SK-N-SH (cell line): ENCODE results near the gene MAF. TPM values are rescaled to one million over a fixed set of nuclear protein-coding genes. Genes with fewer than 3 reads are reported as not detected.

Source experiments
- CTCF ChIA-PET: fragments of 300-600, 350-600 bp; formaldehyde crosslinking; extraction: SDS; loops from one replicate; lab custom pipeline; 2021; lab: Yijun Ruan, JAX
- POLR2A ChIA-PET: fragments of 350-600 bp; sonication (Branson Sonifier 250); formaldehyde crosslinking; extraction: SDS; loops from one replicate; lab custom pipeline; 2020; ENCODE audit warnings: antibody characterized with exemption, inconsistent platforms; lab: Yijun Ruan, JAX
- DNase-seq: peaks from one replicate; pipeline ENCODE4 v3.0.0; 2012
- H2AFZ ChIP-seq: fragments of 200-600 bp; sonication (generic); 2 replicates; pipeline ENCODE4 v1.8.1; 2016; ENCODE audit warnings: antibody characterized with exemption, mild to moderate bottlenecking, low read depth
- H3F3A ChIP-seq: fragments of 200-600 bp; sonication (generic); replicated peaks from 2 replicates; pipeline ENCODE3; 2016; ENCODE audit warnings: antibody characterized with exemption, mild to moderate bottlenecking; ENCODE audit not compliant: insufficient read depth
- H3K27ac ChIP-seq, 2 experiments: fragments of 200-500 bp in 1 of 2; fragments of 200-600 bp in 1 of 2; sonication (Bioruptor generic) in 1 of 2; sonication (generic), shearing (Covaris generic) in 1 of 2; 2 replicates each; pipeline versions ENCODE4 v1.5.1 to v1.6.1; 2014 to 2016; ENCODE audit warnings: low read depth in 2 of 2, inconsistent platforms in 1 of 2, low read length in 1 of 2, mild to moderate bottlenecking in 1 of 2, mixed read lengths in 1 of 2
- H3K27me3 ChIP-seq: fragments of 200-600 bp; sonication (generic), shearing (Covaris generic); 2 replicates; pipeline ENCODE4 v1.6.1; 2016; ENCODE audit warnings: mixed run types; ENCODE audit not compliant: insufficient read depth
- H3K36me3 ChIP-seq, 2 experiments: fragments of 200-500 bp in 1 of 2; fragments of 200-600 bp in 1 of 2; sonication (Bioruptor generic) in 1 of 2; sonication (generic) in 1 of 2; replicated peaks in 1 of 2; 2 replicates each; pipeline versions ENCODE3 to v1.5.1; 2014 to 2016; ENCODE audit warnings: low read length in 1 of 2, mild to moderate bottlenecking in 1 of 2; ENCODE audit not compliant: insufficient read depth in 2 of 2, control insufficient read depth in 1 of 2
- H3K4me1 ChIP-seq, 2 experiments: fragments of 200-500 bp in 1 of 2; fragments of 200-600 bp in 1 of 2; sonication (Bioruptor generic) in 1 of 2; sonication (generic), shearing (Covaris generic) in 1 of 2; 2 replicates each; pipeline versions ENCODE4 v1.5.1 to v1.6.1; 2014 to 2016; ENCODE audit warnings: low read depth in 1 of 2, low read length in 1 of 2, mixed run types in 1 of 2; ENCODE audit not compliant: insufficient read depth in 2 of 2, control insufficient read depth in 1 of 2
- H3K4me2 ChIP-seq: fragments of 200-600 bp; sonication (generic), shearing (Covaris generic); 2 replicates; pipeline ENCODE4 v1.6.1; 2017; ENCODE audit warnings: mixed run types
- H3K4me3 ChIP-seq, 2 experiments: fragments of 200-500 bp in 1 of 2; fragments of 200-600 bp in 1 of 2; sonication (Bioruptor generic) in 1 of 2; sonication (generic), shearing (Covaris generic) in 1 of 2; 2 replicates each; pipeline versions ENCODE4 v1.5.1 to v1.8.1; 2014 to 2016; ENCODE audit warnings: low read depth in 2 of 2, inconsistent platforms in 1 of 2, low read length in 1 of 2, mild to moderate bottlenecking in 1 of 2, mixed read lengths in 1 of 2, moderate library complexity in 1 of 2
- H3K79me2 ChIP-seq: fragments of 200-600 bp; sonication (generic); 2 replicates; pipeline ENCODE4 v1.8.1; 2017; ENCODE audit warnings: mild to moderate bottlenecking; ENCODE audit not compliant: insufficient read depth
- H3K9ac ChIP-seq: fragments of 200-600 bp; sonication (generic); 2 replicates; pipeline ENCODE4 v1.6.1; 2017; ENCODE audit warnings: mixed run types
- H3K9me2 ChIP-seq: fragments of 200-600 bp; sonication (generic); 2 replicates; pipeline ENCODE4 v1.6.1; 2017; ENCODE audit warnings: mixed run types
- H3K9me3 ChIP-seq: fragments of 200-600 bp; sonication (generic); 2 replicates; pipeline ENCODE4 v1.6.1; 2017; ENCODE audit warnings: mixed run types, mild to moderate bottlenecking, moderate library complexity
- H4K20me1 ChIP-seq: fragments of 200-600 bp; sonication (generic); 2 replicates; pipeline ENCODE4 v1.6.1; 2017; ENCODE audit warnings: mild to moderate bottlenecking, mixed run types; ENCODE audit not compliant: insufficient read depth
- EP300 ChIP-seq, 2 experiments: IDR thresholded peaks; 2 replicates each; pipeline versions ENCODE4 v1.4.0 to v1.6.1; 2012; ENCODE audit warnings: borderline replicate concordance in 1 of 2, low read depth in 1 of 2, low read length in 1 of 2
- FOSL2 ChIP-seq: IDR thresholded peaks from 2 replicates; pipeline ENCODE4 v1.4.0; 2012; ENCODE audit warnings: low read depth, mild to moderate bottlenecking, moderate library complexity, borderline replicate concordance
- FOXM1 ChIP-seq: IDR thresholded peaks from 2 replicates; pipeline ENCODE4 v1.4.0; 2012; ENCODE audit warnings: low read depth, mild to moderate bottlenecking
- GATA2 ChIP-seq: sonication (generic); formaldehyde crosslinking; IDR thresholded peaks from 2 replicates; pipeline ENCODE4 v1.5.0; 2020; ENCODE audit warnings: mild to moderate bottlenecking, missing genetic modification reagents
- JUND ChIP-seq: IDR thresholded peaks from 2 replicates; pipeline ENCODE4 v1.4.0; 2012
- MEF2A ChIP-seq: IDR thresholded peaks from 2 replicates; pipeline ENCODE4 v1.4.0; 2012; ENCODE audit warnings: low read depth, borderline replicate concordance
- MXI1 ChIP-seq: IDR thresholded peaks from 2 replicates; pipeline ENCODE4 v1.6.1; 2012; ENCODE audit warnings: mild to moderate bottlenecking, low read depth, low read length, improper control_type of control experiment
- NRF1 ChIP-seq: IDR thresholded peaks from 2 replicates; pipeline ENCODE4 v1.6.1; 2012; ENCODE audit warnings: low read depth, mild to moderate bottlenecking, low read length
- PBX3 ChIP-seq: IDR thresholded peaks from 2 replicates; pipeline ENCODE4; 2012
- RAD21 ChIP-seq: IDR thresholded peaks from 2 replicates; pipeline ENCODE4 v1.6.1; 2012; ENCODE audit warnings: mild to moderate bottlenecking, low read length
- RCOR1 ChIP-seq: fragments of 150-350 bp; IDR thresholded peaks from 2 replicates; pipeline ENCODE4 v1.6.1; 2017; ENCODE audit warnings: antibody characterized with exemption, low read length
- SIN3A ChIP-seq: IDR thresholded peaks from 2 replicates; pipeline ENCODE4 v1.6.1; 2012; ENCODE audit warnings: low read depth, mild to moderate bottlenecking, low read length, moderate library complexity, borderline replicate concordance
- SMC3 ChIP-seq: IDR thresholded peaks from 2 replicates; pipeline ENCODE4 v1.6.1; 2012; ENCODE audit warnings: low read depth, low read length, improper control_type of control experiment
- TCF12 ChIP-seq: IDR thresholded peaks from 2 replicates; pipeline ENCODE4 v1.4.0; 2012
- TEAD4 ChIP-seq: IDR thresholded peaks from 2 replicates; pipeline ENCODE4 v1.4.0; 2012; ENCODE audit warnings: mild to moderate bottlenecking, borderline replicate concordance; ENCODE audit not compliant: insufficient read depth
- ZBTB33 ChIP-seq: IDR thresholded peaks from 2 replicates; pipeline ENCODE4 v1.4.0; 2012; ENCODE audit warnings: low read depth, borderline replicate concordance
- WGBS: methylation state at CpG from one replicate; pipeline ENCODE4 v1.1.6; 2017; ENCODE audit warnings: low lambda C conversion rate; 5-methylcytosine and 5-hydroxymethylcytosine counted together
- polyA plus RNA-seq, 3 experiments: library from polyadenylated mRNA; depleted of rRNA; stranded (reverse); fragments of >200 nt; gene quantifications; 2 replicates each; pipeline ENCODE4 v1.2.3, GENCODE V29; 2012
- TF ChIP-seq, protein P1 (sequence below): IDR thresholded peaks from 2 replicates; pipeline ENCODE4 v1.4.0; 2012; ENCODE audit warnings: low read depth

MAF gene
- polyA plus RNA-seq, 1 of the 3 experiments (the other 2 are of a cell fraction) = 0.23 TPM

- no peak for TF ChIP-seq TCF12
- no peak for TF ChIP-seq SMC3
- no peak for TF ChIP-seq JUND
- TF ChIP-seq TEAD4 = no peak
- DNase-seq = no peak
- 73% methylated on average over 3 of the region's 3 CpGs for WGBS
- ChIA-PET CTCF (interaction anchor here (0.6 to 2.0 kb wide), 5 partner anchors 10 to 1094 kb away, joined by 3 to 4 read pairs (median 4); no protein-coding TSS in a partner anchor), POLR2A (interaction anchor here (0.7 kb wide), 1 partner anchor 629 kb away, joined by 3 read pairs; no protein-coding TSS in a partner anchor)
- Histone ChIP-seq H3K27ac (no peak overlapping the region), H4K20me1 (no peaks in the 10 kb centered on the region), H3K4me2 (no peak overlapping the region), H3K27me3 (peaks cover 15% of the 10 kb centered on the region; the same call in 1 of the 2 replicates), H3K4me3 (no peak overlapping the region), H3K9ac (no peak overlapping the region), H3K9me3 (no peaks in the 10 kb centered on the region), H3K4me1 (peaks cover 6 to 22% of the 10 kb centered on the region in 2 experiments; a peak in 3 of 4 replicates), H3K9me2 (no peaks in the 10 kb centered on the region), H3K79me2 (no peaks in the 10 kb centered on the region), H2AFZ (no peak overlapping the region), H3F3A (peaks cover 3% of the 10 kb centered on the region), H3K36me3 (no peaks in the 10 kb centered on the region)
Measured at GRCh38 chr16:79598063-79598347, 2.5 kb downstream of the MAF start.

GRCh38 chr16:79597277-79598062, 3.1 kb downstream of the MAF start:
- ChIA-PET POLR2A (interaction anchor here (0.7 kb wide), 1 partner anchor 628 kb away, joined by 3 read pairs; no protein-coding TSS in a partner anchor), CTCF (interaction anchor here (0.6 to 2.0 kb wide), 3 partner anchors 10 to 869 kb away, joined by 3 to 4 read pairs (median 4); no protein-coding TSS in a partner anchor)
- H3K36me3 ChIP-seq = no peaks in the 10 kb centered on the region
- H3F3A ChIP-seq = peaks cover 3% of the 10 kb centered on the region
- H3K4me3 ChIP-seq = no peak overlapping the region
- no peak for TF ChIP-seq SIN3A
- TF ChIP-seq TCF12 = no peak
- TF ChIP-seq MXI1 = no peak
- no peak for TF ChIP-seq FOXM1
- TF ChIP-seq MEF2A = no peak
- TF ChIP-seq GATA2 (CRISPR knock-in tag) = no peak
- no peak for TF ChIP-seq ZBTB33
- TF ChIP-seq PBX3 = no peak
- TF ChIP-seq, protein P1, sequence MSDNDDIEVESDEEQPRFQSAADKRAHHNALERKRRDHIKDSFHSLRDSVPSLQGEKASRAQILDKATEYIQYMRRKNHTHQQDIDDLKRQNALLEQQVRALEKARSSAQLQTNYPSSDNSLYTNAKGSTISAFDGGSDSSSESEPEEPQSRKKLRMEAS = no peak
- TF ChIP-seq RAD21 = no peak
- TF ChIP-seq RCOR1 = no peak
- no peak for TF ChIP-seq FOSL2
- TF ChIP-seq EP300 (IDR thresholded peaks at IDR 0.05; ENCODE audit: borderline replicate concordance in 1 of 2, low read depth in 1 of 2, low read length in 1 of 2) = no peak
- TF ChIP-seq SMC3 = no peak
- no peak for TF ChIP-seq NRF1
- DNase-seq = no peak
- WGBS = 58% methylated on average over 5 of the region's 5 CpGs
- no peak overlapping the region for H2AFZ ChIP-seq
- no peaks in the 10 kb centered on the region for H3K79me2 ChIP-seq
- no peaks in the 10 kb centered on the region for H4K20me1 ChIP-seq
- no peaks in the 10 kb centered on the region for H3K9me2 ChIP-seq
- H3K9me3 ChIP-seq = no peaks in the 10 kb centered on the region
- no peak overlapping the region for H3K4me2 ChIP-seq
- no peak overlapping the region for H3K27ac ChIP-seq
- peaks cover 15% of the 10 kb centered on the region; the same call in 1 of the 2 replicates for H3K27me3 ChIP-seq
- H3K9ac ChIP-seq = no peak overlapping the region
- H3K4me1 ChIP-seq = peaks cover 6 to 22% of the 10 kb centered on the region in 2 experiments; a peak in 3 of 4 replicates
